Endothelial cell of umbilical vein (primary cell): Measurements from ENCODE around the gene TRIM47. TPM values are rescaled to one million over a fixed set of nuclear protein-coding genes. Genes with fewer than 3 reads are reported as not detected.
A peak's percentile ranks its signal among the peaks of the same experiment; 100 is the strongest.

Source experiments
- BruUV-seq: library from RNA; stranded (reverse); fragments of 400-500 nt; replicated peaks from 2 replicates; lab custom pipeline; 2021; lab: Mats Ljungman, UMichigan
- CTCF ChIA-PET: fragments of 300-600, 350-600 bp; sonication (Branson Sonifier 250); formaldehyde crosslinking; loops from one replicate; lab custom pipeline; 2021; ENCODE audit warnings: antibody characterized with exemption, inconsistent platforms; lab: Charles Lee
- POLR2A ChIA-PET: fragments of 300-600, 350-600 bp; sonication (Branson Sonifier 250); formaldehyde crosslinking; loops from one replicate; lab custom pipeline; 2021; ENCODE audit warnings: antibody characterized with exemption, inconsistent platforms; lab: Charles Lee
- DNase-seq: peaks from one replicate; pipeline ENCODE4 v3.0.0-alpha.2; 2011; ENCODE audit warnings: low read depth, low spot score
- FAIRE-seq: peaks from 2 replicates; lab custom pipeline; 2011; peaks lifted over from hg19 to GRCh38; lab: Jason Lieb, UNC
- H2AFZ ChIP-seq: 2 replicates; pipeline ENCODE4 v1.6.0; 2012; ENCODE audit warnings: low read depth, low read length, control low read depth, inconsistent platforms
- H3K27ac ChIP-seq: 2 replicates; pipeline ENCODE4 v1.5.1; 2011; ENCODE audit warnings: low read depth, mild to moderate bottlenecking, control low read depth, low read length, moderate library complexity; ENCODE audit not compliant: insufficient read depth
- H3K27me3 ChIP-seq, 2 experiments: 2 replicates each; pipeline versions ENCODE4 v1.6.0 to v1.6.1; 2011; ENCODE audit warnings: low read length in 2 of 2, mixed read lengths in 1 of 2; ENCODE audit not compliant: control insufficient read depth in 2 of 2, insufficient read depth in 2 of 2
- H3K36me3 ChIP-seq, 2 experiments: 2 replicates in 1 of 2; 3 replicates in 1 of 2; pipeline ENCODE4 v1.5.1; 2011; ENCODE audit warnings: low read length in 2 of 2, mild to moderate bottlenecking in 1 of 2, moderate library complexity in 1 of 2; ENCODE audit not compliant: control insufficient read depth in 2 of 2, insufficient read depth in 2 of 2; ENCODE audit errors: extremely low read depth in 1 of 2
- H3K4me1 ChIP-seq: 3 replicates; pipeline ENCODE4 v1.5.1; 2011; ENCODE audit warnings: mild to moderate bottlenecking, low read length; ENCODE audit not compliant: control insufficient read depth, insufficient read depth; ENCODE audit errors: extremely low read depth
- H3K4me2 ChIP-seq: 2 replicates; pipeline ENCODE4 v1.6.1; 2011; ENCODE audit warnings: low read length, control low read depth, mixed read lengths; ENCODE audit not compliant: insufficient read depth
- H3K4me3 ChIP-seq, 3 experiments: fragments of 200-600 bp in 1 of 3; sonication (generic), shearing (Covaris generic) in 1 of 3; replicated peaks in 1 of 3; 2 replicates each; pipeline ENCODE4 v1.5.1; 2011 to 2016; ENCODE audit warnings: control low read depth in 3 of 3, low read length in 3 of 3, mild to moderate bottlenecking in 2 of 3, inconsistent platforms in 1 of 3, low read depth in 1 of 3, moderate library complexity in 1 of 3; ENCODE audit not compliant: insufficient read depth in 1 of 3
- H3K79me2 ChIP-seq: 2 replicates; pipeline ENCODE4 v1.6.0; 2012; ENCODE audit warnings: low read length, inconsistent platforms; ENCODE audit not compliant: control insufficient read depth, insufficient read depth
- H3K9ac ChIP-seq: replicated peaks from 2 replicates; pipeline ENCODE3; 2011; ENCODE audit warnings: low read length, control low read depth; ENCODE audit not compliant: insufficient read depth; ENCODE audit errors: extremely low read depth
- H3K9me1 ChIP-seq: replicated peaks from 3 replicates; pipeline ENCODE4 v1.6.0; 2011; ENCODE audit warnings: mild to moderate bottlenecking, low read length; ENCODE audit not compliant: control insufficient read depth, insufficient read depth; ENCODE audit errors: extremely low read depth
- H3K9me3 ChIP-seq: replicated peaks from 2 replicates; pipeline ENCODE4 v1.5.1; 2012; ENCODE audit warnings: low read length, inconsistent platforms; ENCODE audit not compliant: control insufficient read depth, insufficient read depth
- H4K20me1 ChIP-seq: replicated peaks from 2 replicates; pipeline ENCODE3; 2011; ENCODE audit warnings: mild to moderate bottlenecking, low read length; ENCODE audit not compliant: control insufficient read depth, insufficient read depth; ENCODE audit errors: extremely low read depth
- EZH2 ChIP-seq: IDR thresholded peaks from 2 replicates; pipeline ENCODE4 v1.6.1; 2012; ENCODE audit warnings: borderline replicate concordance, low read depth, mild to moderate bottlenecking, moderate library complexity, low read length, inconsistent platforms; ENCODE audit not compliant: severe bottlenecking
- FOS ChIP-seq: IDR thresholded peaks from 2 replicates; pipeline ENCODE4 v1.6.1; 2011; ENCODE audit warnings: mild to moderate bottlenecking, low read length, moderate library complexity, borderline replicate concordance; ENCODE audit not compliant: insufficient read depth
- GATA2 ChIP-seq: IDR thresholded peaks from 2 replicates; pipeline ENCODE4 v1.7.0; 2011; ENCODE audit warnings: low read depth, mild to moderate bottlenecking, moderate library complexity, mixed read lengths, low read length; ENCODE audit not compliant: insufficient read length, insufficient read depth
- JUN ChIP-seq: IDR thresholded peaks from 2 replicates; pipeline ENCODE4 v1.6.1; 2011; ENCODE audit warnings: borderline replicate concordance, low read depth; ENCODE audit not compliant: insufficient read length, insufficient read depth
- MYC ChIP-seq: IDR thresholded peaks from one replicate; pipeline ENCODE4 v1.6.1; 2011; ENCODE audit warnings: mild to moderate bottlenecking, low read depth, low read length
- POLR2A ChIP-seq: IDR thresholded peaks from 2 replicates; pipeline ENCODE4 v1.6.1; 2012; ENCODE audit warnings: low read depth, mild to moderate bottlenecking, control low read depth, low read length
- POLR2AphosphoS5 ChIP-seq: IDR thresholded peaks from 2 replicates; pipeline ENCODE4 v1.6.1; 2012; ENCODE audit warnings: low read depth, mild to moderate bottlenecking, control low read depth, low read length, moderate library complexity; ENCODE audit not compliant: insufficient read depth
- dilution Hi-C: fragments of 300-500 bp; cut with MboI; formaldehyde crosslinking; loops from one replicate; pipeline ENCODE4 v1.15.0; 2019; ENCODE audit warnings: low sequenced_read_pairs; ENCODE audit not compliant: extremely low pct_ligation_motif_present
- intact Hi-C: fragments of 100-400 bp; cut with micrococcal nuclease; formaldehyde crosslinking; loops from one replicate; pipeline ENCODE4 v1.10.0; 2022
- polyA plus RNA-seq, 4 experiments: library from polyadenylated mRNA; depleted of rRNA in 3 of 4; stranded (reverse) in 3 of 4; unstranded in 1 of 4; fragments of >200 nt; gene quantifications; 2 replicates each; pipeline versions ENCODE4 v1.2.1 to v1.2.3, GENCODE V29; 2011 to 2012; ENCODE audit warnings: missing spikeins in 1 of 4
- total RNA-seq: library from RNA; stranded (reverse); gene quantifications from 2 replicates; pipeline ENCODE4 v1.2.3, GENCODE V29; 2021
- TF ChIP-seq, protein P1 (sequence below): IDR thresholded peaks from 2 replicates; pipeline ENCODE4 v1.6.1; 2011; ENCODE audit not compliant: insufficient read depth, insufficient read length
- TF ChIP-seq, protein P2 (sequence below), 2 donors: IDR thresholded peaks; 1 replicate in 1 of 2; 2 replicates in 1 of 2; pipeline ENCODE4 v1.5.1; 2011; ENCODE audit warnings: low read length in 2 of 2, mild to moderate bottlenecking in 2 of 2, moderate library complexity in 2 of 2, control low read depth in 1 of 2, inconsistent platforms in 1 of 2, low read depth in 1 of 2; ENCODE audit not compliant: insufficient read depth in 1 of 2; ENCODE audit errors: extremely low read depth in 1 of 2

TRIM47 gene
- total and polyA plus RNA-seq, 2 donors (not counting 3 experiments of a cell fraction or from before 2014, with no cell fraction given) = 67.7 to 75.1 TPM

DNA sequence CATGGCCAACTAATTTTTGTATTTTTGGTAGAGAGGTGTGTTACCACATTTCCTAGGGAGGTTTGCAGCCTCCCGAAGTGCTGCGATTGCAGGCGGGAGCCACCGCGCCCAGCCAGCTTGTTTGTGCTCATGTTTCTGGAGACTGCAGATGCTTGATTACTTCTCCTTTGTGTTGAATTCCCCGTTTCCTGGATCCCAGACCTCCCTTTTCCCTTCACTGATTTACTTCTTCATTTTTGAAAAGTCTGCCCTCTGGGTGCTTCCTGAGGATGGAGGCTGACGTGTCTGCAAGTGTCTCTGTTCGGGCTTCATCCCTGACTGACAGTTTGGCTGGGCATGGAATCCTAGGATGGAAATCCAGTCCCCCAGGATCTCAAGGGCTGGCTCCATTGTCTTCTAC lies 7.0 kb upstream of the TRIM47 start:
- Histone ChIP-seq H2AFZ (peak overlapping the region; percentile 18), H3K27ac (no peak overlapping the region), H3K9me1 (no peaks in the 10 kb centered on the region), H3K79me2 (no peaks in the 10 kb centered on the region), H3K9ac (no peak overlapping the region), H3K9me3 (no peaks in the 10 kb centered on the region), H3K4me2 (no peak overlapping the region), H3K27me3 (no peaks in the 10 kb centered on the region), H4K20me1 (no peaks in the 10 kb centered on the region), H3K36me3 (peaks cover 0 to 2% of the 10 kb centered on the region in 2 experiments), H3K4me3 (no peak overlapping the region), H3K4me1 (peaks cover 5% of the 10 kb centered on the region)
- no TSS peak for BruUV-seq
- intact Hi-C loops (no loop called here), dilution Hi-C loops (no loop called here)
- TF ChIP-seq FOS (no peak), JUN (no peak), POLR2A (no peak), MYC (no peak), POLR2AphosphoS5 (no peak), EZH2 (no peak), GATA2 (no peak)
- TF ChIP-seq, protein P1, sequence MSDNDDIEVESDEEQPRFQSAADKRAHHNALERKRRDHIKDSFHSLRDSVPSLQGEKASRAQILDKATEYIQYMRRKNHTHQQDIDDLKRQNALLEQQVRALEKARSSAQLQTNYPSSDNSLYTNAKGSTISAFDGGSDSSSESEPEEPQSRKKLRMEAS = no peak
- TF ChIP-seq, protein P2, sequence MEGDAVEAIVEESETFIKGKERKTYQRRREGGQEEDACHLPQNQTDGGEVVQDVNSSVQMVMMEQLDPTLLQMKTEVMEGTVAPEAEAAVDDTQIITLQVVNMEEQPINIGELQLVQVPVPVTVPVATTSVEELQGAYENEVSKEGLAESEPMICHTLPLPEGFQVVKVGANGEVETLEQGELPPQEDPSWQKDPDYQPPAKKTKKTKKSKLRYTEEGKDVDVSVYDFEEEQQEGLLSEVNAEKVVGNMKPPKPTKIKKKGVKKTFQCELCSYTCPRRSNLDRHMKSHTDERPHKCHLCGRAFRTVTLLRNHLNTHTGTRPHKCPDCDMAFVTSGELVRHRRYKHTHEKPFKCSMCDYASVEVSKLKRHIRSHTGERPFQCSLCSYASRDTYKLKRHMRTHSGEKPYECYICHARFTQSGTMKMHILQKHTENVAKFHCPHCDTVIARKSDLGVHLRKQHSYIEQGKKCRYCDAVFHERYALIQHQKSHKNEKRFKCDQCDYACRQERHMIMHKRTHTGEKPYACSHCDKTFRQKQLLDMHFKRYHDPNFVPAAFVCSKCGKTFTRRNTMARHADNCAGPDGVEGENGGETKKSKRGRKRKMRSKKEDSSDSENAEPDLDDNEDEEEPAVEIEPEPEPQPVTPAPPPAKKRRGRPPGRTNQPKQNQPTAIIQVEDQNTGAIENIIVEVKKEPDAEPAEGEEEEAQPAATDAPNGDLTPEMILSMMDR (IDR thresholded peaks at IDR 0.05; ENCODE audit: extremely low read depth in 1 of 2, insufficient read depth in 1 of 2, low read depth in 1 of 2, low read length in 2 of 2) = no peak
- no peak for DNase-seq
- CTCF ChIA-PET = interaction anchor here (0.8 to 1.5 kb wide), 3 partner anchors 8 to 55 kb away, joined by 3 to 4 read pairs (median 4); partner anchors contain the start of gene WBP2
- POLR2A ChIA-PET = interaction anchor here (0.5 kb wide), 1 partner anchor 180 kb away, joined by 4 read pairs; no protein-coding TSS in a partner anchor
- FAIRE-seq = peak; percentile 40
